ENCODE measurements around the gene MGAT4A.

- TF ChIP-seq CTCF (IDR thresholded peaks at IDR 0.05) (no peak), EZH2 (IDR thresholded peaks at IDR 0.05; ENCODE audit: borderline replicate concordance, insufficient read depth, low read depth, low read length, poor library complexity, severe bottlenecking) (no peak)
These were observed 15.0 kb downstream of the MGAT4A start for GRCh38 chr2:98715812-98716451.
